ENCODE measurements around the gene ELOF1.

DNA sequence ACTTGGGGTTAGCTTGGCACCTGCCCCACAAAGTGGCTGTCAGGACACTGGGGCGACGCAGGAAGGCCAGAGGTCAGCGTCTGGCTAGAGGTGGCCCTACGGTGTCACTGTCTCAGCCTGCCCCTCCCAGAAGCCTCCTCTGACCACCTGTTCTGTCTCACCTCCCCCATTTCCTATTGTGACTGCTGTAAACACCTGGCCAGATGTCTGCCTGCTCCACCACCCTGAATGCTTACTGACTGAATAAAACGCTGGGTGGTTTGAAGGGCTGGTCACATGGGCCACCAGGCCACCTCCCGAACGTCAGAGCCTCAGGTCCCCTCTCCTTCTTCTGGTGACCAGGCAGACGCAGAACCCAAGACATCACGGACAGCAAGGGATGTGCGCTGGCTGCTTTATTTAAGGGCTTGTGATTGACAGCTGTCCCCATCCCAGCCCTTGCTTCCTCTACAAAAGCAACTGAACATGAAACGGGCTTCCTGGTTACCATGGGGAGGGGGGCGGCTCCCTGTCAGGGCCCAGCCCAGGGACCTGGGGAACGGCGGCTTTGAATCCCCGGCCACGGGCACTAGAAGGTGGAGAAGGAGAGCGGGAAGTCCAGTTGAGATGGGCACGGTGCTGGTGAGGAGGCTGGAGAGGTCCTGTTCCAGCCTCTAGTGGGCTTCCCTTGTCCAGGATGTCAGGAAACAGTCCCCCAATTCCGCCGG lies 6.2 kb downstream of the ELOF1 start:
- TF ChIP-seq, protein P1, sequence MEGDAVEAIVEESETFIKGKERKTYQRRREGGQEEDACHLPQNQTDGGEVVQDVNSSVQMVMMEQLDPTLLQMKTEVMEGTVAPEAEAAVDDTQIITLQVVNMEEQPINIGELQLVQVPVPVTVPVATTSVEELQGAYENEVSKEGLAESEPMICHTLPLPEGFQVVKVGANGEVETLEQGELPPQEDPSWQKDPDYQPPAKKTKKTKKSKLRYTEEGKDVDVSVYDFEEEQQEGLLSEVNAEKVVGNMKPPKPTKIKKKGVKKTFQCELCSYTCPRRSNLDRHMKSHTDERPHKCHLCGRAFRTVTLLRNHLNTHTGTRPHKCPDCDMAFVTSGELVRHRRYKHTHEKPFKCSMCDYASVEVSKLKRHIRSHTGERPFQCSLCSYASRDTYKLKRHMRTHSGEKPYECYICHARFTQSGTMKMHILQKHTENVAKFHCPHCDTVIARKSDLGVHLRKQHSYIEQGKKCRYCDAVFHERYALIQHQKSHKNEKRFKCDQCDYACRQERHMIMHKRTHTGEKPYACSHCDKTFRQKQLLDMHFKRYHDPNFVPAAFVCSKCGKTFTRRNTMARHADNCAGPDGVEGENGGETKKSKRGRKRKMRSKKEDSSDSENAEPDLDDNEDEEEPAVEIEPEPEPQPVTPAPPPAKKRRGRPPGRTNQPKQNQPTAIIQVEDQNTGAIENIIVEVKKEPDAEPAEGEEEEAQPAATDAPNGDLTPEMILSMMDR (IDR thresholded peaks at IDR 0.05; ENCODE audit: low read depth, low read length): no peak
- TF ChIP-seq POLR2A (IDR thresholded peaks at IDR 0.05; ENCODE audit: extremely low read depth, insufficient read length): no peak

Measured in NB4 (cell line).